ENCODE data around the gene DSN1. TPM values are rescaled to one million over a fixed set of nuclear protein-coding genes. Genes with fewer than 3 reads are reported as not detected.

The DSN1 gene
- polyA plus RNA-seq, 1 donor (not counting 4 experiments of a cell fraction or from before 2014, with no cell fraction given), result 12.7 TPM

- no peaks in the 10 kb centered on the region for H3K9me1 ChIP-seq (ENCODE audit: control insufficient read depth, extremely low read depth, insufficient read depth, low read length)
- H3K79me2 ChIP-seq (ENCODE audit: control insufficient read depth, insufficient read depth, low read length), result peaks cover 3% of the 10 kb centered on the region
- DNase-seq (ENCODE audit: low read depth, low spot score) (no peak), FAIRE-seq (no peak)
- no peaks in the 10 kb centered on the region for H3K27me3 ChIP-seq (ENCODE audit: control insufficient read depth, extremely low read depth, insufficient read depth, low read length)
- no peaks in the 10 kb centered on the region for H4K20me1 ChIP-seq (ENCODE audit: control insufficient read depth, extremely low read depth, insufficient read depth, low read length)
- H3K36me3 ChIP-seq (ENCODE audit: control insufficient read depth in 2 of 2, extremely low read depth in 1 of 2, insufficient read depth in 2 of 2, low read length in 2 of 2), result peaks cover 16 to 36% of the 10 kb centered on the region in 2 experiments
- H3K4me2 ChIP-seq (ENCODE audit: control insufficient read depth, extremely low read depth, insufficient read depth, low read depth, low read length), result no peak overlapping the region
- no peak overlapping the region for H2AFZ ChIP-seq (ENCODE audit: control insufficient read depth, low read length)
- TF ChIP-seq CTCF (optimal IDR thresholded peaks at IDR 0.05 in 1 of 3, IDR thresholded peaks at IDR 0.05 in 1 of 3, conservative IDR thresholded peaks at IDR 0.05 in 1 of 3; ENCODE audit: extremely low read depth in 1 of 3, insufficient read depth in 2 of 3, low read length in 3 of 3) (no peak), EZH2 (IDR thresholded peaks at IDR 0.05; ENCODE audit: low read length) (no peak)
- dilution Hi-C loops (cut with MboI; ENCODE audit: extremely low pct_ligation_motif_present, low sequenced_read_pairs), result no loop called here
- no peaks in the 10 kb centered on the region for H3K4me1 ChIP-seq (ENCODE audit: control insufficient read depth, extremely low read depth, insufficient read depth, low read length)
- no peaks in the 10 kb centered on the region for H3K9me3 ChIP-seq (ENCODE audit: control insufficient read depth, low read depth, low read length)
- H3K4me3 ChIP-seq (ENCODE audit: control insufficient read depth in 2 of 3, extremely low read depth in 1 of 3, insufficient read depth in 2 of 3, low read depth in 1 of 3, low read length in 3 of 3), result no peak overlapping the region
- H3K9ac ChIP-seq (ENCODE audit: control insufficient read depth, extremely low read depth, insufficient read depth, low read length), result no peak overlapping the region
- no peak overlapping the region for H3K27ac ChIP-seq (ENCODE audit: control insufficient read depth, insufficient read depth, low read length)
Measured at GRCh38 chr20:36791862-36792261, 18.3 kb upstream of the DSN1 start.

DNA sequence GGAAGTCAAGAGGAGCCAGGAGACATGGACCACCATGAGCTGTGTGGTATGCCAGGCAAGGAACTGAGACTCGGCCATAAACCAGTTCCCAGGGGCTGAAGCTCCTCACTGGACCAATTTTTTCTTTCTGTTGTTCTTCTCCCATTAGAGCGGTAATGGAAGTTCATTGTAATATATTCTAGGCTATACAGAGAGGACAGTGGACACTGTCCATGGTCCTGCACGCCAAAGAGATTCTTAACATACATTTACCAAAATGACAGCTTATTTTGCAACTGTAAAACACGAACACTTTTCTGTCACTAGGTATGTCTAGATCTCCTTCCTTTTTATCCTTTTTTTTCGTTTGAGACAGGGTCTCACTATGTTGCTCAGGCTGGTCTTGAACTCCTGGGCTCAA is 13.1 kb upstream of the DSN1 start:
- Histone ChIP-seq H3K4me3 (ENCODE audit: control insufficient read depth in 2 of 3, extremely low read depth in 1 of 3, insufficient read depth in 2 of 3, low read depth in 1 of 3, low read length in 3 of 3) (no peak overlapping the region), H3K9ac (ENCODE audit: control insufficient read depth, extremely low read depth, insufficient read depth, low read length) (no peak overlapping the region), H2AFZ (ENCODE audit: control insufficient read depth, low read length) (no peak overlapping the region), H3K36me3 (ENCODE audit: control insufficient read depth in 2 of 2, extremely low read depth in 1 of 2, insufficient read depth in 2 of 2, low read length in 2 of 2) (peaks cover 27 to 33% of the 10 kb centered on the region in 2 experiments), H3K9me3 (ENCODE audit: control insufficient read depth, low read depth, low read length) (no peaks in the 10 kb centered on the region), H3K27ac (ENCODE audit: control insufficient read depth, insufficient read depth, low read length) (no peak overlapping the region), H3K4me2 (ENCODE audit: control insufficient read depth, extremely low read depth, insufficient read depth, low read depth, low read length) (no peak overlapping the region), H3K27me3 (ENCODE audit: control insufficient read depth, extremely low read depth, insufficient read depth, low read length) (no peaks in the 10 kb centered on the region), H4K20me1 (ENCODE audit: control insufficient read depth, extremely low read depth, insufficient read depth, low read length) (no peaks in the 10 kb centered on the region), H3K4me1 (ENCODE audit: control insufficient read depth, extremely low read depth, insufficient read depth, low read length) (no peaks in the 10 kb centered on the region), H3K79me2 (ENCODE audit: control insufficient read depth, insufficient read depth, low read length) (no peaks in the 10 kb centered on the region), H3K9me1 (ENCODE audit: control insufficient read depth, extremely low read depth, insufficient read depth, low read length) (no peaks in the 10 kb centered on the region)
- DNase-seq (ENCODE audit: low read depth, low spot score) (no peak), FAIRE-seq (no peak)
- TF ChIP-seq CTCF (optimal IDR thresholded peaks at IDR 0.05 in 1 of 3, IDR thresholded peaks at IDR 0.05 in 1 of 3, conservative IDR thresholded peaks at IDR 0.05 in 1 of 3; ENCODE audit: extremely low read depth in 1 of 3, insufficient read depth in 2 of 3, low read length in 3 of 3) (no peak), EZH2 (IDR thresholded peaks at IDR 0.05; ENCODE audit: low read length) (no peak)
- dilution Hi-C loops (cut with MboI; ENCODE audit: extremely low pct_ligation_motif_present, low sequenced_read_pairs), result no loop called here
